Activated CD4-positive, alpha-beta T cell treated with anti-CD3 and anti-CD28 coated beads for 36 hours (primary cell): ENCODE measurements around the gene SYNGR1. TPM values are rescaled to one million over a fixed set of nuclear protein-coding genes. Genes with fewer than 3 reads are reported as not detected.
"Not testable (repeated sequence)": the region's sequence is repeated elsewhere in the genome, so short reads cannot be mapped to it uniquely, and the experiment has no call there.

Source experiments
- ATAC-seq: fragments of 200-7000 bp; cut with Tn5 transposase; one replicate; pipeline ENCODE4 v1.10.0; 2021; ENCODE audit warnings: mild to moderate bottlenecking, moderate library complexity
- CTCF ChIA-PET: fragments of 350-600 bp; sonication (Branson Sonifier 250); formaldehyde crosslinking; loops from one replicate; lab custom pipeline; 2021; ENCODE audit warnings: antibody characterized with exemption; lab: Charles Lee
- POLR2A ChIA-PET: fragments of 350-600 bp; sonication (Branson Sonifier 250); formaldehyde crosslinking; loops from one replicate; lab custom pipeline; 2021; ENCODE audit warnings: antibody characterized with exemption, inconsistent platforms; lab: Charles Lee
- DNase-seq: peaks from one replicate; pipeline ENCODE4 v3.0.0-alpha.2; 2020
- H3K27ac Mint-ChIP-seq: one replicate; pipeline ENCODE4 v1.8.0; 2021; ENCODE audit warnings: mixed read lengths
- H3K27me3 Mint-ChIP-seq: one replicate; pipeline ENCODE4 v1.8.0; 2021; ENCODE audit warnings: mixed read lengths
- H3K36me3 Mint-ChIP-seq: one replicate; pipeline ENCODE4 v1.8.0; 2021; ENCODE audit warnings: low read depth, mixed read lengths
- H3K4me1 Mint-ChIP-seq: one replicate; pipeline ENCODE4 v1.8.0; 2021; ENCODE audit warnings: mixed read lengths
- H3K4me3 Mint-ChIP-seq: one replicate; pipeline ENCODE4 v1.8.0; 2021; ENCODE audit warnings: mild to moderate bottlenecking, moderate library complexity, mixed read lengths
- H3K9me3 Mint-ChIP-seq: one replicate; pipeline ENCODE4 v1.8.0; 2021; ENCODE audit warnings: low read depth, mixed read lengths
- intact Hi-C, 2 experiments: fragments of 100-400 bp; cut with DNase I in 1 of 2; cut with micrococcal nuclease in 1 of 2; formaldehyde crosslinking; loops; one replicate each; pipeline versions ENCODE4 v1.14.2 to v1.15.1; 2022 to 2024; cut with DNase I, micrococcal nuclease
- total RNA-seq, 2 experiments: library from RNA; stranded (reverse); gene quantifications; one replicate each; pipeline ENCODE4 v1.2.3, GENCODE V29; 2021

The SYNGR1 gene
- total RNA-seq, 2 experiments from 2014 or later: 0.58 to 0.89 TPM

DNA sequence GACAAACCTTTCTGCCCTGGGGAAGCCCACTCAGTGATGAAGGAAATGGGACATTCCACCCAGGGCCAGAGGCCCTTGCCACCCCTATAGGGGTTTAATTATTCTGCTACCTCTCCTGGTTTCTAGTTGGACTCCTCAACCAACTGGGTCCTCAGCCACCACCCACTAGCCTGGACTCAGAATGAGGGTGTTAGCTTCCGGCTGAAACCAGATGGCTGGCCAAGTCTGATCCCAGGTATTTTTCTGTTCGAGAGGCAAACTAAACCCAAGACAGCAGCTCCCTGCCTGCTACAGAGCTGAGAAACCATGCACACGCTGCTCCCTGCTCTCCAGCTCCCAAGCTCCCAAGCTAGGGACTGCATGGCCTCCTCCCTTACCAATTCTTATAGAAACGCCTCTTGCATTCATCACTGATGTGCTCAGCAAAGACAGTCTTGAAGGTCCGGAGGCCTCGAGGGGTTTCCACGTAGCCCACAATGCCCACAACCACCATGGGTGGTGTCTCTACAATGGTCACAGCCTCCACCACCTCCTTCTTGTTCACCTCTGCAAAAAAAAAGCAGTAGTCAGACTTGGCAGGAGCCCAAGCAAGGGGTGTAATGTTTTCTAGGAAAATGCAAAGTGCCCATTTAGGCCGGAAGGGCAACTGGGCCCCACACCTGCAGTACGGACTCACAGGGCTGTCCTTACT lies 32.6 kb upstream of the SYNGR1 start:
- peaks cover 74% of the 10 kb centered on the region for H3K36me3 Mint-ChIP-seq
- CTCF ChIA-PET: interaction anchor here (0.6 to 4.8 kb wide), 17 partner anchors 10 to 447 kb away, joined by 3 to 37 read pairs (median 4); partner anchors contain the start of gene SYNGR1
- H3K4me1 Mint-ChIP-seq: peaks cover 35% of the 10 kb centered on the region
- peak overlapping the region; percentile 100 for H3K27ac Mint-ChIP-seq
- peak overlapping the region; percentile 100 for H3K4me3 Mint-ChIP-seq
- ATAC-seq: no peak
- intact Hi-C loops: loop anchor here (2.0 to 10.0 kb wide), 5 partner anchors 165 to 612 kb away; partner anchors contain the start of genes APOBEC3C (in 1 of the 2), CBX6 (in 1 of the 2), CBX7 (in 1 of the 2) and GTPBP1 (in 1 of the 2)
- POLR2A ChIA-PET: interaction anchor here (0.7 to 2.7 kb wide), 12 partner anchors 10 to 1107 kb away, joined by 3 to 11 read pairs (median 4); partner anchors contain the start of genes ATF4 and MIEF1
- peak; percentile 49 for DNase-seq
- H3K9me3 Mint-ChIP-seq: no peaks in the 10 kb centered on the region
- no peaks in the 10 kb centered on the region for H3K27me3 Mint-ChIP-seq

DNA sequence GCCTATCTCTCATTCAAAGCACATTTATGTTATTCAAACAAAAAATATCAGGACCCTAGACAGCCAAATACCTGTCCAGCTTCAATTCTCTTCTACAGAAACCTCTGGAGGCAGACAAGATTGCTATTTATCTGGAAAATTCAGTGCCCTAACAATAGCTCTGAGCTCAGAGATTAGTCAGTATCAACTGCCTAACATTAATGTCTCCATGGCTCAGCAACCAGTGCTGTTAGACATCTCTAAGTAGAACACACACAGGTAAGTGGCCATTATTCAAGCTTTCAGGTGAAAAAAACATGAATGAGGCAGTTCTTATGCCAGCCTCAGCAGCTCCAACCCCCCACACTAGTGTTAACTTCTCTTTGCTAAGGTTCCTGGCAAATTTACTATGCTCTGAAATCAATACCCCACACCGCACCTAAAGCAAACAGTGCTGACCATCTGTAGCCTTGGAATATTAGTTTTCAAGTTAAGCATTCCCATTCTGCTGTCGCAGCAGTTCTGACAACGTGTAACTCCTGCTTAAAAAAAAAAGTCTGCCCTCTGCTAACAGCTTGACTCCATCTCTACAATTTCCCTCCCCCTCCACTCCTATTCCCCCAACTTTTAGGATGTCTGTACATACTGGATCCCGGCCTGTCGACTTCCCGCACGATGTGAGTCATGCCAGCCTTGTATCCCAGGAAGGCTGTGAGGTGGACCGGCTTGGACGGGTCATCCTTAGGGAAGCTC lies 31.9 kb upstream of the SYNGR1 start:
- Mint-ChIP-seq H3K27me3 (no peaks in the 10 kb centered on the region), H3K27ac (peak overlapping the region; percentile 100), H3K9me3 (no peaks in the 10 kb centered on the region), H3K4me1 (peaks cover 34% of the 10 kb centered on the region), H3K36me3 (peaks cover 67% of the 10 kb centered on the region), H3K4me3 (peak overlapping the region; percentile 100)
- DNase-seq: no peak
- ChIA-PET POLR2A (interaction anchor here (0.6 to 3.1 kb wide), 15 partner anchors 7 to 549 kb away, joined by 3 to 27 read pairs (median 6); partner anchors contain the start of genes ATF4, CBX6, MIEF1 and TAB1), CTCF (interaction anchor here (0.6 to 4.8 kb wide), 16 partner anchors 7 to 743 kb away, joined by 3 to 37 read pairs (median 3); partner anchors contain the start of gene SYNGR1)
- ATAC-seq: no peak
- intact Hi-C loops: loop anchor here (2.0 to 10.0 kb wide), 8 partner anchors 75 to 621 kb away; partner anchors contain the start of genes GTPBP1 (in 2 of the 2), APOBEC3C (in 1 of the 2), CBX6 (in 1 of the 2) and CBX7 (in 1 of the 2)

DNA sequence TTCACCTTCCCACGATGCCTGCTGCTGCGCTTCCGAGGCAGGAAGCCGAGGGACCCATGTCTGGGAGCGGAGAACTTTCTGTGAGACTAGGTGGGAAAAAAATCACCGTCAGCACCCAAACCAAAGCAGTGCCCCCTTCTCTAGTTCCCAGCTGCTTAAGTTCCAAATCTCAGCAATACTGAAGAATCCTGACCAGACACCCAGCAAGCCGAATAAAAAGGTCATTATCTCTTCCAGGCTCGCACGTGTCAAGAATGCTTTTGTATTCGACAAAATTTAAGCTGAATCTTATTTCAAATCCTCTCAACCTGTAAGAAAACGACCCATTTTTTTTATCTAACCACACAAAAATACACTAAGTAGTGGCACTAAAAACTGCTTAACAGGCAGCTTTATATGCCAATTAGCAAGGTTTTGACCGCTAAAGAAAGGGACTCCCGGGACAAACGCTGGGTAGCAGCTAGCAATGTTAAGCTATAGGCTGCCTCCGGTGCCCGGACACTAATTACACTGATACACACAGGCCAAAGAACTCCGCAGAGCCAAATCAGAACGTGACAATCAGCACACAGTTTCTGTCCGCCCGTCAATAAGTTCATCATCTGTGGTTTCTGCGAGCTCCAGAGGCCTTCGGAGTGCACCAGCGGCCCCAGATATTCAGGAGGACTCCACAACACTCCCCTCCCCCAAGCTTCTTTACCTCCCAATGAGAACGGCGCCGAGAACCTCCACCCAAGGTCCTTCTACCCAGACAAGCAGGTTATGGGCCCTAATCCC lies 31.1 kb upstream of the SYNGR1 start:
- Mint-ChIP-seq H3K4me3 (peak overlapping the region; percentile 100), H3K9me3 (no peaks in the 10 kb centered on the region), H3K27ac (peak overlapping the region; percentile 100), H3K27me3 (no peaks in the 10 kb centered on the region), H3K4me1 (peaks cover 33% of the 10 kb centered on the region), H3K36me3 (peaks cover 61% of the 10 kb centered on the region)
- ChIA-PET CTCF (interaction anchor here (0.5 to 4.8 kb wide), 15 partner anchors 8 to 790 kb away, joined by 3 to 37 read pairs (median 3); partner anchors contain the start of gene ATF4), POLR2A (interaction anchor here (0.6 to 3.1 kb wide), 21 partner anchors 8 to 668 kb away, joined by 3 to 27 read pairs (median 6); partner anchors contain the start of genes APOBEC3B, ATF4, CBX6 and MIEF1)
- DNase-seq (no peak), ATAC-seq (peak; percentile 0)
- intact Hi-C loops: loop anchor here (1.0 to 10.0 kb wide), 18 partner anchors 70 to 726 kb away; partner anchors contain the start of genes CBX6 (in 2 of the 2), CBX7 (in 2 of the 2), APOBEC3C (in 1 of the 2) and ATF4 (in 1 of the 2)

DNA sequence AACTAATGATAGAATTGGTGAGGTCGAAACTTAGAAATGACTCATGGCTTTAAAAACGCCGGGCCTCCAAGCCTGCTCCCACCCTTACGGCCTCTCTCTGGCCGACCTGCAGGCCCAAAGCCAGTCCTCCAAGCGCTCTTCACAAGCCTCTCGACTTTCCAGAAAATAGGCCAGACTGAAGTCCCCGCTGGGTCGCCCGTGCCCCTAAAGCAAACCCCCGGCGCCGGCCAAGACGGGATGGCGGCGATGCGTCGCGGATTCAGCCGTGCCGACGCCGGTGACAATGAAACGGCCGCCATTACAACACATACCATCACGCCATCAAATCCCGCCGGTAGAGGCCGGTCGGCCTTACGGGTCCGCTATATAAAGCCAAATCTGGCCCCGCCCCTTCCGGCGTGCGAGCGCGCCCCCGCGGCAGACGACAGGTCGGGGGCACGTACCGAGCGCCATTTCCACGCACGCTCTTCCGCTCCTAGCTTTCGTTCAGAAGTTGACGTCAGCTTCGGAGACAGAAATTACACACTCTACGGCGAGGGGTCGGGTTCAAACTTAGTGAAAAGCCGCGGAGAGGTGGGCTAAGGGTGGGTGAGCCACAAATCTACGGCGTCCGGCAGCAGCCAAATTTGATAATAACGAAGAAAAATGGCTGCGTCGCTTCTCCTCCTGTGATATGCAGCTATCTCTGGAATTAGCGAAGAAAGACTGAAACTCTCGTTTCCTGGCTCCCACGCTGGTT lies 30.3 kb upstream of the SYNGR1 start, which contains the start of gene RPL3:
Gene RPL3 (minus strand): TSS at position 340 of the 739 bp plus-strand sequence. CDS start 26 bp downstream, at position 314.
- peaks cover 53% of the 10 kb centered on the region for H3K36me3 Mint-ChIP-seq
- POLR2A ChIA-PET: interaction anchor here (0.5 to 3.1 kb wide), 28 partner anchors 9 to 725 kb away, joined by 3 to 27 read pairs (median 5); partner anchors contain the start of genes APOBEC3B, ATF4, CBX6 and MIEF1
- ATAC-seq: peak; percentile 83
- CTCF ChIA-PET: interaction anchor here (0.5 to 4.8 kb wide), 18 partner anchors 9 to 914 kb away, joined by 3 to 37 read pairs (median 4); partner anchors contain the start of genes ATF4 and TAB1
- H3K27me3 Mint-ChIP-seq: no peaks in the 10 kb centered on the region
- intact Hi-C loops: loop anchor here (1.0 to 10.0 kb wide), 18 partner anchors 69 to 725 kb away; partner anchors contain the start of genes CBX6 (in 2 of the 2), CBX7 (in 2 of the 2), APOBEC3C (in 1 of the 2) and ATF4 (in 1 of the 2)
- peak within 1 kb of the TSS; percentile 100 for H3K27ac Mint-ChIP-seq
- DNase-seq: peak; percentile 98
- H3K9me3 Mint-ChIP-seq: no peaks in the 10 kb centered on the region
- H3K4me1 Mint-ChIP-seq: peaks cover 32% of the 10 kb centered on the region
- peak within 1 kb of the TSS; percentile 100 for H3K4me3 Mint-ChIP-seq

DNA sequence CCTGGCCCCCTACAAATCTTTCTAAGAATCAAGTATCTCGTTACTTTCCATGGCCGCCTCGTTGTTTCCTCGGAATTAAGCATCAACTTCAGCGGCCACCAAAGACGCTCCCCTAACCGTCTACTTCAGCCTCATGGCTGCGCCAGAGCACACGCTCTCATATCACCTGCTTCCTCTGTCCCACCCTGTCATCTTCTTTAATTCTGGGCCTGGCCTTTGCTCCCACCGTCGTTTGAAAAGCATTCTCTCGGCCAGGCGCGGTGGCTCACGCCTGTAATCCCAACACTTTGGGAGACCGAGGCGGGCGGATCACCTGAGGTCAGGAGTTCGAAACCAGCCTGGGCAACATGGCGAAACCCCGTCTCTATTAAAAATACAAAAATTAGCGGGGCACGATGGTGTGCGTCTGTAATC lies 29.2 kb upstream of the SYNGR1 start:
- Mint-ChIP-seq H3K4me3 (peak overlapping the region; percentile 100), H3K4me1 (peaks cover 20% of the 10 kb centered on the region), H3K27ac (peak overlapping the region; percentile 86), H3K36me3 (peaks cover 41% of the 10 kb centered on the region)
- ATAC-seq, intact Hi-C loops, H3K9me3 Mint-ChIP-seq, DNase-seq, H3K27me3 Mint-ChIP-seq: not testable (repeated sequence)
- ChIA-PET POLR2A (interaction anchor here (0.6 to 3.1 kb wide), 6 partner anchors 10 to 231 kb away, joined by 3 to 27 read pairs (median 4); no protein-coding TSS in a partner anchor), CTCF (interaction anchor here (1.2 to 4.2 kb wide), 4 partner anchors 11 to 209 kb away, joined by 4 to 26 read pairs (median 6); no protein-coding TSS in a partner anchor)

DNA sequence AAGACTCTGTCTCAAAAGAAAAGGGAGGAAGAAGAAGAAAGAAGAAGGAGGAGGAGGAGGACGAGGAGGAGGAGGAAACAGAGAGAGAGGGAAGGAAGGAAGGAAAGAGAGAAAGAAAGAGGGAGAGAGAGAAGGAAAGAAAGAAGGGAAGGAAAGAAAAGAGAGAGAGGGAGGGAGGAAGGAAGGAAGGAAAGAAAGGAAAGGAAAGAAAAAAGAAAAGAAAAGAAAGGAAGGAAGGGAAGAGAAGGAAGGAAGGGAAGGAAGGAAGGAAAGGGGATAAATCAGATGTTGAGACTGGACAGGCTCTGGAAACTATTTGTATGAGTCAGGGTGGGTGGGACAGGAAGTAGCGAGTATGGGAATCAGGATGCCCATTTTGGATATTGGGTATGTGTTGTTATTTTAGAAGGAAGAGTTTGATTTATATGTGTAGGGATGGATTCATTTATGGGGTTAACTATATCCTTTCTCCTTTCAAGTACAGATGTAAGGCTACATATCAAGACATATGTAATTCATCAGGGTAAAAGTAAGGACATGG lies 24.3 kb upstream of the SYNGR1 start:
- no peaks in the 10 kb centered on the region for H3K9me3 Mint-ChIP-seq
- H3K36me3 Mint-ChIP-seq: no peaks in the 10 kb centered on the region
- ATAC-seq (no peak), DNase-seq (no peak)
- no peak overlapping the region for H3K4me3 Mint-ChIP-seq
- no peaks in the 10 kb centered on the region for H3K27me3 Mint-ChIP-seq
- intact Hi-C loops: no loop called here
- ChIA-PET CTCF (no interaction called here), POLR2A (no interaction called here)
- H3K4me1 Mint-ChIP-seq: peaks cover 2% of the 10 kb centered on the region
- no peak overlapping the region for H3K27ac Mint-ChIP-seq

DNA sequence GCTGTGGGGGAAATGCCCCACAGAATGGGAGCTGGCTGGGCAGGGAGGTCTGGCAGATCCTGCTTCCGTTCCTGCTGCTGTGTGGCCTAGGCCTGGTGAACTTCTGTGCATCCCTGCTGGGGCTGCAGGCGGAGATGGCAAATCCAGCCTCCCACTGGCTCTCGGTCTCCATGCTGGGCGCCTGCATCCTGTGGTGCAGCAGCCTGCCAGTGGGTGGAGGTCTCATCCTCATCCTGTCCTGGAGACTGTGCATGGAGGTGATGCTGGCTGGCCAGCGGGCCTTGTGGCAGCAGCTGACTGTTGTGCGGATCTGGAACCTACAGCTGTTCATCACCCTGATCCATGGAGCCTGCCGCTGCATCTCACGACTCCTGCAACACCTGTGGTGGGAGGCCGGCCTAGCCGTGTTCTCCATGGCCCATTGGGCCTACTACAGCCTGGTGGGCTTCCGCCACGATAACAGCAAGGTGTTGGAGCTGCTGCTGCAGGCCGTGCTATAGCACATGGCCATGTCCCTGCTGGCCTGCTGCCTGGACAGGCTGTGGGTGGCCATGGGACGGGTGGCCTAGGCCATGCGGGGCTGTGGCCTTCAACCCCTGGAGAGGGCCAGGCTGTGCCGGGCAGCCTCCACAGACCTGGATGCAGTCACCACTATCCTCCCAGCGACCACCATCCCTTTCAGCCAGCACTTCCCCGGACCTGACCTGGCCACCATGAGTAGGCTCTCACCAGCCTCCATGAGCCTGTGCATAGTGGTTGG lies 21.6 kb upstream of the SYNGR1 start:
- no peaks in the 10 kb centered on the region for H3K36me3 Mint-ChIP-seq
- DNase-seq (no peak), ATAC-seq (no peak)
- H3K27ac Mint-ChIP-seq: no peak overlapping the region
- POLR2A ChIA-PET: no interaction called here
- H3K27me3 Mint-ChIP-seq: no peaks in the 10 kb centered on the region
- CTCF ChIA-PET: interaction anchor here (0.6 to 1.5 kb wide), 4 partner anchors 11 to 210 kb away, joined by 3 to 4 read pairs (median 3); partner anchors contain the start of gene TAB1
- H3K9me3 Mint-ChIP-seq: no peaks in the 10 kb centered on the region
- intact Hi-C loops: no loop called here
- H3K4me1 Mint-ChIP-seq: peaks cover 15% of the 10 kb centered on the region
- no peak overlapping the region for H3K4me3 Mint-ChIP-seq

DNA sequence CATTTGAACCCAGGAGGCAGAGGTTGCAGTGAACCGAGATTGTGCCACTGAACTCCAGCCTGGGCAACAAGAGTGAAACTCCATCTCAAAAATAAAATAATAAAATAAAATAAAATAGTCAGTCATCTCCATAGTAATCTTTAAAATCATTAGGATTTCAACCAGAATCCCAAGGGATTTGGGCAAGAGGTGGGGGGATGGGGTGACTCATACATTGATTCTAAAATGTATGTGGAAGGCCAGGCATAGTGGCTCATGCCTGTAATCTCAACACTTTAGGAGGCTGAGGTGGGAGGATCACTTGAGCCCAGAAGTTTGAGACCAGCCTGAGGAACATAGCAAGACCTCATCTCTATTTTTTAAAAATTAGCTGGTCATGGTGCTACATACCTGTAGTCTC lies 19.2 kb upstream of the SYNGR1 start:
- POLR2A ChIA-PET: interaction anchor here (2.7 kb wide), 1 partner anchor 11 kb away, joined by 18 read pairs; the partner anchor contains the start of gene RPL3
- not testable (repeated sequence) for ATAC-seq

More for the DNA sequence above, 19.2 kb upstream of the SYNGR1 start:
- H3K36me3 Mint-ChIP-seq, H3K27me3 Mint-ChIP-seq, H3K4me3 Mint-ChIP-seq, intact Hi-C loops, DNase-seq, H3K9me3 Mint-ChIP-seq, H3K27ac Mint-ChIP-seq: not testable (repeated sequence)
- CTCF ChIA-PET: interaction anchor here (0.6 to 2.4 kb wide), 5 partner anchors 9 to 200 kb away, joined by 3 to 16 read pairs (median 6); no protein-coding TSS in a partner anchor
- peaks cover 15% of the 10 kb centered on the region for H3K4me1 Mint-ChIP-seq
